Stimulated activated effector memory CD8-positive, alpha-beta T cell treated with anti-CD3 and anti-CD28 coated beads, Interleukin-12 subunit alpha, Interleukin-12 subunit beta, amount 100 ng/mL, for 72 hours (primary cell): Measurements from ENCODE around the gene RNASEH2A.
A peak's percentile ranks its signal among the peaks of the same experiment; 100 is the strongest.

ENCODE experiments used
- ATAC-seq: fragments of 150-1000 bp; cut with Tn5 transposase; 2 replicates; pipeline ENCODE4 v1.10.0; 2021
- DNase-seq, 2 donors: peaks; one replicate each; pipeline ENCODE4 v3.0.0; 2021 to 2022; ENCODE audit warnings: low spot score in 2 of 2
- H3K27ac Mint-ChIP-seq: one replicate; pipeline ENCODE4 v1.8.0; 2022; ENCODE audit warnings: mild to moderate bottlenecking, mixed read lengths
- H3K36me3 Mint-ChIP-seq: one replicate; pipeline ENCODE4 v1.8.0; 2022; ENCODE audit warnings: mild to moderate bottlenecking, mixed read lengths
- H3K4me1 Mint-ChIP-seq: one replicate; pipeline ENCODE4 v1.8.0; 2022; ENCODE audit warnings: mixed read lengths
- H3K4me3 Mint-ChIP-seq: one replicate; pipeline ENCODE4 v1.8.0; 2022; ENCODE audit warnings: mild to moderate bottlenecking, mixed read lengths
- H3K9me3 Mint-ChIP-seq: one replicate; pipeline ENCODE4 v1.8.0; 2022; ENCODE audit warnings: mixed read lengths

RNASEH2A gene

GRCh38 chr19:12778017-12778904 lies 28.1 kb upstream of the RNASEH2A start:
- H3K36me3 Mint-ChIP-seq, result peaks cover 10% of the 10 kb centered on the region
- H3K4me1 Mint-ChIP-seq, result peaks cover 33% of the 10 kb centered on the region
- H3K27ac Mint-ChIP-seq, result peak overlapping the region; percentile 94
- H3K9me3 Mint-ChIP-seq, result no peaks in the 10 kb centered on the region
- H3K4me3 Mint-ChIP-seq, result peak overlapping the region; percentile 94
- peak in 1 of 2 donors; percentile 78 for DNase-seq
- peak; percentile 2 for ATAC-seq

DNA sequence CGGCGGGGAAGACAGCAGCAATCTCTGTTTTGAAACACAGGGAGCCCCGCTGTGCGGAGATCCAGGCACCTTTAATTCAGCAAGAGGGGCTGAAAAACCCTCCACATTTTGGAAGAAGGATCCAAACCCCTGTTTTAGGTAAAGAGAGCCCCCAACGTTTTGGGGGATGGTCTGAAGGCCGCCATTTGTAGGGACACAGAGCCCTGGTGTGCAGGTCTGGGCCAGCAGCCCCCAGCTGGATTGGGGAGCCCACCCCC lies 27.6 kb upstream of the RNASEH2A start:
- DNase-seq (no peak), ATAC-seq (no peak)
- H3K4me1 Mint-ChIP-seq, result peaks cover 27% of the 10 kb centered on the region
- no peaks in the 10 kb centered on the region for H3K9me3 Mint-ChIP-seq
- H3K4me3 Mint-ChIP-seq, result peak overlapping the region; percentile 94
- peaks cover 15% of the 10 kb centered on the region for H3K36me3 Mint-ChIP-seq
- H3K27ac Mint-ChIP-seq, result peak overlapping the region; percentile 94

GRCh38 chr19:12779162-12779993 lies 27.0 kb upstream of the RNASEH2A start:
- Mint-ChIP-seq H3K27ac (peak overlapping the region; percentile 94), H3K4me1 (peaks cover 25% of the 10 kb centered on the region), H3K9me3 (no peaks in the 10 kb centered on the region), H3K36me3 (peaks cover 15% of the 10 kb centered on the region), H3K4me3 (peak overlapping the region; percentile 94)
- DNase-seq, result peak in 1 of 2 donors; percentile 66
- no peak for ATAC-seq

- Mint-ChIP-seq H3K9me3 (no peaks in the 10 kb centered on the region), H3K4me1 (peaks cover 25% of the 10 kb centered on the region), H3K4me3 (no peak overlapping the region), H3K27ac (no peak overlapping the region), H3K36me3 (peaks cover 15% of the 10 kb centered on the region)
- DNase-seq, result no peak
- ATAC-seq, result no peak
Measured at GRCh38 chr19:12782174-12782423, 24.3 kb upstream of the RNASEH2A start.

- peaks cover 15% of the 10 kb centered on the region for H3K36me3 Mint-ChIP-seq
- H3K4me3 Mint-ChIP-seq, result no peak overlapping the region
- H3K27ac Mint-ChIP-seq, result no peak overlapping the region
- H3K4me1 Mint-ChIP-seq, result peaks cover 25% of the 10 kb centered on the region
- DNase-seq, result peak; percentile 93 to 98
- peak; percentile 63 for ATAC-seq
- H3K9me3 Mint-ChIP-seq, result no peaks in the 10 kb centered on the region
Measured at GRCh38 chr19:12782424-12783290, 23.7 kb upstream of the RNASEH2A start.

DNA sequence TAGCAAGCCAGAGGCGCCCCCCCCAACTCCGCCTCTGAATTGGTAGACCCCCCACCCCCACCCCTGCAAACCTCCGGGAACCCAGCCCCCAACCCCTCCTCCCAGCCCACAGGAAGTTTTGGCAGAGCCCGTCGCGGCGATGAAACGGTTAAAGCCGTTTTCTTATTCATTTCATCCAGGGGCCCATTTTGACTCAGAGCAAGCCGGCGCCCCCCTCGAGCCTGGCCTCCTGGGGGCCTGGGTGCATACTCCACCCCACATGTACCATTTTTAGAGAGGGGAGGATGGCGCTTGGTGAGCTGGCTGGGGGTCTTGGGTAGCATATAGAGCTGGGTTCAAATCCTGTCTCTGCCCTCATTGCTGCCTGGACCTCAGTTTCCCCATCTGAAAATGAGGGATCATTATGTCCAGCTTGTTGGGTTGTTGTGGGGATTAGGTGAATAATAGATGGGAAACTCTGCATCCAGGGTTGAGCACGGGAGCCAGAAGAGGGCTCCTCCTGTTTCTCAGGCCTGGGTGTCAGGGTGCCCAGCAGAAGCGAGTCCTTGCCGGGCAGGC lies 23.0 kb upstream of the RNASEH2A start:
- Mint-ChIP-seq H3K4me3 (no peak overlapping the region), H3K9me3 (no peaks in the 10 kb centered on the region), H3K4me1 (peaks cover 25% of the 10 kb centered on the region), H3K27ac (no peak overlapping the region), H3K36me3 (peaks cover 15% of the 10 kb centered on the region)
- peak; percentile 49 for ATAC-seq
- no peak for DNase-seq

- DNase-seq, result peak in 1 of 2 donors; percentile 75
- H3K36me3 Mint-ChIP-seq, result peaks cover 18% of the 10 kb centered on the region
- peaks cover 26% of the 10 kb centered on the region for H3K4me1 Mint-ChIP-seq
- H3K27ac Mint-ChIP-seq, result no peak overlapping the region
- no peaks in the 10 kb centered on the region for H3K9me3 Mint-ChIP-seq
- no peak overlapping the region for H3K4me3 Mint-ChIP-seq
- peak; percentile 14 for ATAC-seq
Measured at GRCh38 chr19:12783849-12784393, 22.5 kb upstream of the RNASEH2A start.

GRCh38 chr19:12784394-12784870 lies 22.0 kb upstream of the RNASEH2A start:
- ATAC-seq, result peak; percentile 1
- peaks cover 26% of the 10 kb centered on the region for H3K4me1 Mint-ChIP-seq
- DNase-seq, result peak in 1 of 2 donors; percentile 63

DNA sequence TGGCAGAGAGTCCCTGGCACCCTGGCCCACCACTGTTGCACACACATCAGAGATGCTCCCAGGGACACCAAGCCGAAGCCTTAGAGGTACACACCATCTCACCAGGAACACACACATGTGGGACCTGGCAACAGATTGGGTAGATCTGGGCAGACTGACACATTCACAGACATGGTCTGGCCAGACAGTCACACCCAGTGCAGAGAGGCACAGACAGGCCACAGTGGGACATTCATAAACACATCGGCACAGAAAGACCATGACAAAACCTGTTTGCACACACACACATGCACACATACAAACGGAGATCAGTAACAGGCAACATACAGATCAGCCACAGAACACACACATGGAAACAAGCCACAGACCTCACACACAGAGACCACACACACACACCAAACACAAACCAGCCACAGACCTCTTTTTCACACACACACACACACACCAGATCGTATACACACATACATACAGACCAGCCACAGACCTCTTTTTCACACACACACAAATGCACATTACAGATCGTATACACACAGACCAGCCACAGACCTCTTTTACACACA lies 21.4 kb upstream of the RNASEH2A start:
- Mint-ChIP-seq H3K4me3 (no peak overlapping the region), H3K27ac (no peak overlapping the region), H3K36me3 (peaks cover 26% of the 10 kb centered on the region), H3K9me3 (no peaks in the 10 kb centered on the region), H3K4me1 (peaks cover 24% of the 10 kb centered on the region)
- DNase-seq (peak in 1 of 2 donors; percentile 71), ATAC-seq (peak; percentile 5)

More at GRCh38 chr19:12784394-12784870, 22.0 kb upstream of the RNASEH2A start:
- H3K36me3 Mint-ChIP-seq, result peaks cover 23% of the 10 kb centered on the region
- no peak overlapping the region for H3K27ac Mint-ChIP-seq
- no peak overlapping the region for H3K4me3 Mint-ChIP-seq
- no peaks in the 10 kb centered on the region for H3K9me3 Mint-ChIP-seq

DNA sequence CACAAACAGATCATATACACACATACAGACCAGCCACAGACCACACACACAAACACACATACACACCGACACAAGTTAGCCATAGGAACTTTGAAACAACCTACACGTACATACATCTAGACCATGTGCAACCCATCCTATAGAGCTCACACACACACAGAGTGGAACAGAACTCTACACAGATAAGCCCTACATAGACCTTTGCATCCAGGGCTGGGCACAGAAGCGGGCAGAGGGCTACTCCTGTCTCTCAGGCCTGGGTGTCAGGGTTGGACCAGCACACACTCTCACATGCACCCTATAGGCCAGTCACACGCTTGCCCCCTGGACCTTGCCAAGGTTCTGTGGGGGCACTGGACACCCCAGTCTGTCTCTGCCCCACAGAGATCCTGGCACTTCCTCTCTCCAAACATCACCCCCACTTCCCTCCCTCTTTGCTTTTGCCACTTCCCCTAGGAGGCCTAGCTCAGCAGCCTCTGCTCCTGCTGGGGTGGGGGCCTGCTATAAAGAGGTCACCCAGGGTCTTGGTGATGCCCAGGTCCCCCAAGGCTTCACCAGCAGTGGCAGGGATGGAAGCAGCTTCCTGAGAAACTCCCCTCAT lies 20.9 kb upstream of the RNASEH2A start:
- Mint-ChIP-seq H3K36me3 (peaks cover 31% of the 10 kb centered on the region), H3K4me3 (no peak overlapping the region), H3K9me3 (no peaks in the 10 kb centered on the region), H3K27ac (no peak overlapping the region), H3K4me1 (peaks cover 26% of the 10 kb centered on the region)
- DNase-seq, result no peak
- ATAC-seq, result no peak

DNA sequence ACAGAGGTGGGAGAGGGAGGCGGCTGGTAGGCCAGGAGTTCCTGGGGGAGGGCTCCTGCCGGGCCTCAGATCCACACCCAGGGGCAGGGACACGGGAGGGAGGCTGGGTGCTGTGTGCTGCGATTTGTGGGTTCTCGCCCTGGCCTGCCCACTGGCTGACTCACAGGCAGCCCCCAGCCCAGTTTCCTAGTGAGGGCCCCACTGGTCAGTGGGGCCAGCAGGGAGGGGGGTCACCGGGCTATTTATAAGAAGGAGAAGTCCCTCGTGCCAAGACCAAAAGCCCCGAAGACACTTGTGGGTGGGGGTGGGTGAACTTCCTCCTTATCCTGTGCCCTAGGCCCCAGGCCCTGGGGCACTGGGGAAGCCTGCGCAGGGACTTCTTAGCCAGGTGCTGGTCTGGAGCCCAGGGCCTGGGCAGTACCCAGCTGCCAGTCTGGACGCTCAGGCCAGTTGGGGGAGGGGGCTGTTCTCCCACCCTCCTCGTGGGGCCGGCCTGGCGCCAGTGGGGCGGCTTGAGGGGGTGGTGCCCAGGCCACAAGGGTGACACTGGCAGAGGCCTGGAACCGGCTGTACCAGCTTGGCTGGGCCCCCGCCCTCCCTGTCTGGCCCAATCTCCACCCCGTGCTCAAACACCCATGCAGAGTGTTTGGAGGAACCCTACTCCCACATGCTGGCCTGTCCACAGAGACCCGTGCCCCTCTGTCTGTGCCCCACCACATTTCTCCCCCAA lies 20.1 kb upstream of the RNASEH2A start:
- no peak overlapping the region for H3K27ac Mint-ChIP-seq

DNA sequence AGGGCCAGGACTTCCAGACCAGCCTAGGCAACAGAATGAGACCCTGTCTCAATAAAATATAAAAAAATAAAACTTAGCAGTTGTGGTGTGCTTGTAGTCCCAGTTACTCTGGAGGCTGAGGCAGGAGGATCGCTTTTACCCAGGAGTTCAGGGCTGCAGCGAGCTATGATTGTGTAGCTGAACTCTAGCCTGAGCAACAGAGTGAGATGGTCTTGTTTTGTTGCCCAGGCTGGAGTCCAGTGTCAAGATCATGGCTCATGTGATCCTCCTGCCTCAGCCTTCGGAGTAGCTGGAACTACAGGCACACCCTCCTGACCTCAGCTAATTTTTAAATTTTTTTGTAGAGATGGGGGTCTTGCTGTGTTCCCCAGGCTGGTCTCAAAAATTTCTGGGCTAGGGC lies 19.4 kb upstream of the RNASEH2A start:
- Mint-ChIP-seq H3K4me3 (no peak overlapping the region), H3K27ac (no peak overlapping the region), H3K9me3 (no peaks in the 10 kb centered on the region), H3K36me3 (peaks cover 43% of the 10 kb centered on the region), H3K4me1 (peaks cover 27% of the 10 kb centered on the region)
- ATAC-seq (no peak), DNase-seq (no peak)

More for the DNA sequence above, 20.1 kb upstream of the RNASEH2A start:
- H3K4me3 Mint-ChIP-seq, result no peak overlapping the region
- ATAC-seq (no peak), DNase-seq (no peak)
- peaks cover 39% of the 10 kb centered on the region for H3K36me3 Mint-ChIP-seq
- peaks cover 32% of the 10 kb centered on the region for H3K4me1 Mint-ChIP-seq
- H3K9me3 Mint-ChIP-seq, result no peaks in the 10 kb centered on the region

DNA sequence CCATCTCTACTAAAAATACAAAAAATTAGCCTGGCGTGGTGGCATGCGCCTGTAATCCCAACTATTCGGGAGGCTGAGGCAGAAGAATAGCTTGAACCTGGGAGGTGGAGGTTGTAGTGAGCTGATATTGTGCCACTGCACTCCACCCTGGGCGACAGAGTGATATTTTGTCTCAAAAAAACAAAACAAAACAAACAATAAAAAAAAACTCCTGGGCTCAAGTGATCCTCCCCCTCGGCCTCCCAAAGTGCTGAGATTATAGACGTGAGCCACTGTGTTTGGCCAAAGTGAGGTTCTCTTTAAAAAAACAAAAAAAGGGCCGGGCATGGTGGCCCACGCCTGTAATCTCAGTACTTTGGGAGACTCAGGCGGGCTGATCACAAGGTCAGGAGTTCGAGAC lies 18.9 kb upstream of the RNASEH2A start:
- Mint-ChIP-seq H3K4me1 (peaks cover 22% of the 10 kb centered on the region), H3K4me3 (no peak overlapping the region), H3K27ac (no peak overlapping the region), H3K9me3 (no peaks in the 10 kb centered on the region), H3K36me3 (peaks cover 44% of the 10 kb centered on the region)
- ATAC-seq (no peak), DNase-seq (no peak)
